ENCODE data around the gene SHF.
"Not testable (repeated sequence)": the region's sequence is repeated elsewhere in the genome, so short reads cannot be mapped to it uniquely, and the experiment has no call there.

Gene SHF

DNA sequence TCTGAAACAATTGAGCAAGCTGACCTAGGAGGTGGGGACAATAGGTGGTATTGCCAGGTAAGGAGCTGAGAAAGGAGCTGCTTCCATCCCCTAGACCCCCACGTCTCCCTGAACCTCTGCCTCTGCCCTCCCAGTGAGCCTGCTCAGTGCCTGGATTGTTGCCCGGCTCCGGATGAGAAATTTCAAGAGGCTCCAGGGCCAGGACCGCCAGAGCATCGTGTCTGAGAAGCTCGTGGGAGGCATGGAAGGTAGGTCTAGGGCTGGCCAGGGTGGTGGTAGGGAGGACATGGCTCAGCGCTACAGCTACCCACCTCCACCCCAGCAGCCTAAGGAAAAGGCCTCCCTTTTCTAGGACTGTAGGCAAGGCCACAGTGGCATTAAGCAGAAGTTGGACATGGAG is 44.7 kb downstream of the SHF start:
- no peak for DNase-seq

DNA sequence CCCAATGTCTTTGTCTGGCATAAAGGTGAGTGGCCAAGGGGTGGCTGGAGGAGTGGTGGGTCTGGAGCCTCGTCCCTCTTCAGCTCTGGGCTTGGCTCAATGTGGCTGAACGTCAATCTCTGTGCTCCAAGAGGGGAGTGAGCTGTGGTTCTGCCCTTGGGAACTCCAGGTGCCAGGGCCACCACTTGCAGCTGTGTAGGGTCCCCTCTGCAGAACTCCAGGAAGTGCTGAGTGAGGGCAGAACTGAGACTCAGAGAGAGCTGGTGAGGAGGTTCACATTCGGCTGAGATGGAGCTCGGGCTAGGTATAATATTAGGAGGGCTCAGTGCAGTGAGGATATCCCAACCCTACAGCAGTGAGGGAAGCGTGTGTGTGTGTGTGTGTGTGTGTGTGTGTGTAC is 46.4 kb downstream of the SHF start:
- DNase-seq = no peak

DNA sequence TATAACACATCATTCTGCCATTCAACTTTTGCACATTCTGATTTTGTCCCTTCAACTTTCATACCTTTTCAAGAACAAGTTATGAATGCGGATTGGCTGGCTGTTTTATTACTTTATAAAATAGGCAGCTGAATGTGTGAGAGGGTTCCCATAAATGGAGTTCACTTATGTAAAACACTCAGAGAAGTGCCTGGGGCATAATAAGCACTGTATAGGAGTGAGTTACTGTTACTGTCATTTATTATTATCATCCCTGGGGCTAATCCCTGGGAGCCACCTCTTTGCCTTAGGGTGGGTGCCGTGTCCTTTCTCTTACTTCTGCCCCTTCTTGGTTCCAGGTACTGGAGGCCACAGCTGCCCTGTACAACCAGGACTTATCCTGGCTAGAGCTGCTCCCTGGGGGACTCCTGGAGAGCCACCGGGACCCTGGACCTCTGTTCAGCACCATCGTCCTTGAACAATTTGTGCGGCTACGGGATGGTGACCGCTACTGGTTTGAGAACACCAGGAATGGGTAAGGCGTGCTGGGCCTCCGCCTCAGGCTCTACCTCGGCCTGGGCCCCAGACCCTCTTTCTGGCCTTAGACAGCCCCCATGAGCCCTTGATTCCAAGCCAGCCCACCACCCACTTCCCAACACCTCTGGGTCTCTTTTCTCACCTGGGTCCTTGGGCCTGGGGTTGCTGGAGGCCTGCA is 47.1 kb downstream of the SHF start:
- no peak for DNase-seq

DNA sequence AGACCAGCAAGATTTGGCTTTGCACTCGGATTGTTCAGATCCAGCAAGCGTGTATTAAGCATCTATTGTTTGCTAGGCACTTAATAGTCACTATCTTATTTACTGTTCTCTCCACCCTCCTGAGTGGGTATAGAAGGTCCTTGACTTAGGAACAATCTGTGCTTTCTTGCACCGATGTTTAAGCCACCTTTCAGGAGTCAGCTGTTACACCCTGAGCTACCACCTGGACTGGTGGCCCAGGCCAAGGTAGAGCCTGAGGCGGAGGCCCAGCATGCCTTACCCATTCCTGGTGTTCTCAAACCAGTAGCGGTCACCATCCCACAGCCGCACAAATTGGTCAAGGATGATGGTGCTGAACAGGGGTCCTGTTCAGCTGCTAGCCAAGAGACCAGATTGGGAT is 48.0 kb downstream of the SHF start:
- no peak for DNase-seq

DNA sequence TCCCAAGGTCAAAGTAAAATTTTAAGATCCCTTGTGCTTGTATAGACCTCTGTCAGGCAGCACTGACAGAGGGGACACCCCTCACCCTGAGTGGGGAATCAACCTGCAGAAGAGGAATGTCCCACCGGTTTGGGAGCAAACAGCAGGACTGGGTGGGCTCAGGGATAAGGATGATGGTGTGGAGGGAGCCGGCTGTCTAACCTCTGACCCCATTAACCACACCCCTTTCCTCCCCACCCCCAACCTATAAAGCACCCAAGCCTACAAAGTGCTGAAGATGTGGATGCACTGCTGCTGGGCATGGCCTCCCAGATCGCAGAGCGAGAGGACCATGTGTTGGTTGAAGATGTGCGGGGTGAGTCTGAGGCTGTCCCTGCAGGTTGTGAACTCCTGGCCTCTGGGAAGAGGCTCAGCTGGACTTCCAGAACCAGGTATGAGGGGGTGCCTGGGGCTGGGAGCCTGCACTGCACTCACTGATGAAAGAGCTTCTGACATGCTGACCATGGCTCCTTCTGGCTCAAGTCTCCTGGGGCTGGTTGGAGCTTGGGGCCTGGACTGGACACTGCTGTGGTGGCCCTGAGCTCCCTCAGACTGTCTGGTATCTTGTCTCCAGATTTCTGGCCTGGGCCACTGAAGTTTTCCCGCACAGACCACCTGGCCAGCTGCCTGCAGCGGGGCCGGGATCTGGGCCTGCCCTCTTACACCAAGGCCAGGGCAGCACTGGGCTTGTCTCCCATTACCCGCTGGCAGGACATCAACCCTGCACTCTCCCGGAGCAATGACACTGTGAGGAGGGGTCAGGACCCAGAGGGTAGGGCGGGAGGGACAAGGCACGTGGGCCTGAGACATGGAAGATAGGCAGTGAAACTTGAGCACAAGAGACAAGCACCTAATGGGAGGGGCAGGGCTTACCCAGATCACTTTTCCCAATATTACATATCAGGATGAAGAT is 48.7 kb downstream of the SHF start:
- DNase-seq = no peak

DNA sequence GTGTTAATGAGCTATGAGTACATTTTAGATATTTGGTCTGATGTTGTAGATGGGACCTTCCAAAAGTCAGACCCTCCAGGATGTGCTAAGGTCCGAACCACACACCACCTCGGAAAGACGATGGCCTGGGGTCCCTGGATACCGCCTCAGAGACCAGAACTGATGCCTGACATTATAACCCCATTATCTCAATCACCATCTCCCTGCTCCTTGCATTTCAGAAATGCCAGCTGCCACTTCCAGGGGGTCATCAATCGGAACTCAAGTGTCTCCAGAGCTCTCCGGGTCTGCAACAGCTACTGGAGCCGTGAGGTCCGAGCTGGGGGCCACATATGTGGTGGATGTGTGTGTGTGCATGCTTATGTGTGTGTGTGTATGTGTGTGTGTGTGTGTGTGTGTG is 50.1 kb downstream of the SHF start:
- DNase-seq = no peak

DNA sequence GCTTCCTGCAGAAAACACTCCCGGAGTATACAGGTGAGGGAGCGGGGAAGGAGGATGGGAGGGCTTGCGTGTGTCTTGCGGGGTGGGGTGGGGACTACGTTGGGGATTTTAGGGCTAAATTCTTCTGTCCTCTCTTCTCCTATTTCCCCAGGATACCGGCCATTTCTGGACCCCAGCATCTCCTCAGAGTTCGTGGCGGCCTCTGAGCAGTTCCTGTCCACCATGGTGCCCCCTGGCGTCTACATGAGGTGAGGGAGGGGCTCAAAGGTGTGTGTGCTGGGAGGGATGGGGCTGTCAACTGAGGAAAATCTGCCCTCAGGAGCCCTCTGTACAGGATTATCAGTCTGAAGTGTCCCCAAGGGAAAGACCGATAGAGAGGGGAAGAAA is 51.4 kb downstream of the SHF start:
- DNase-seq = no peak

DNA sequence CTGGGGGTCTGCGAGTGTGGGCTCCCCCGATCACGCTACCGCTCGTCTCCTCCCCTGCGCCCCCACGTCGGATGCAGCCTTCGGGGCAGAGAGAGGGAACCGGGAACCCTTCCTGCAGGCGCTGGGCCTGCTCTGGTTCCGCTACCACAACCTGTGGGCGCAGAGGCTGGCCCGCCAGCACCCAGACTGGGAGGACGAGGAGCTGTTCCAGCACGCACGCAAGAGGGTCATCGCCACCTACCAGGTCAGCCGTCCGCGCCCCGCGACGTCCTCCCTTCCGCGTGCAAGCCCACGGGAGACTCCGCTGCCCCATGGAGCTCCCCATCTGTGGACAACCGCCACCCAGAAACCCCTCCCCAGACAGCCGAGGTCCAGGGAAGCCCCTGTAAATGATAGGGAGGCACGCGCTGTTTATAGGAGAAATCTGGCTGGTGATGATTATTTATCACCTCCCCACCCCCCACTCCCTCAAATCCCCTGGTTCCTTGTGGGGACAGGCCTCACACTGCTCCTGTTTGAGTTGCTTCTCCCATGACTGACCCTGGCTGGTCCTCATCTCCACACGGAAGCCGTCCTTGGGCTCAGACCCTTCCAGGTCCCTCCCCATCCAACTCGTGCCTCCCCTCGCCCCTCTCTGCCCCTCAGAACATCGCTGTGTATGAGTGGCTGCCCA is 51.9 kb downstream of the SHF start:
- not testable (repeated sequence) for DNase-seq

DNA sequence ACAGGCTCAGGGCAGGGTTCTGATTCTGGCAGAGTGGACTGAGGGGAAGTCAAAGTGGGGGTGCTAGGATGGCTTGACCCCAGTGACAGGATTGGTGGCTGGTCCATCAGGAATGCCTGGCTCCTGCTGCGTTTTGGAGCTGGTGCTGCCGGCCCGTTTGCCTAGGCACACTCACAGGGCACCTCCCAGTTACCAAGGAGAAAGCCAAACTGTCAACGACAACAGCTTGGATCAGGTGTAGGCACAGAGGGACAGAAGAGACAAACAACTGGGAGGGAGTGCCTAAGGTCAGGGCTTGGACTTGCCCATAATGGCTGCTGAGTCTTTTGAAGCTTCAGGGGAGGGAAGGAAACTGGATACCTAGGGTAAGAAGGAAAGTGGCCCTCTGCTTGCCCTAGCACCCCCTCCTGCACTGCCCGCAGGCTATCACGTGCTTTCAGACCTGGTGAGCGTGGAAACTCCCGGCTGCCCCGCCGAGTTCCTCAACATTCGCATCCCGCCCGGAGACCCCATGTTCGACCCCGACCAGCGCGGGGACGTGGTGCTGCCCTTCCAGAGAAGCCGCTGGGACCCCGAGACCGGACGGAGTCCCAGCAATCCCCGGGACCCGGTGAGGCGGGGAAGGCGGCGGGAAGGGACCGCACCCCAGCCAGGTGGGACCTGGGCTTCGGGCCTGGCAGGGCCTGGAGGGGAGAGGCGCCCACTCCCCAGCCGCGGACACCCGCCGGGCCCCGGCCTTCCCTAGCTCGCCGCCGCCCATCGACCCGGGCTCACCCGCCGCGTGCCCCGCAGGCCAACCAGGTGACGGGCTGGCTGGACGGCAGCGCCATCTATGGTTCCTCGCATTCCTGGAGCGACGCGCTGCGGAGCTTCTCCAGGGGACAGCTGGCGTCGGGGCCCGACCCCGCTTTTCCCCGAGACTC is 52.8 kb downstream of the SHF start:
- no peak for DNase-seq

DNA sequence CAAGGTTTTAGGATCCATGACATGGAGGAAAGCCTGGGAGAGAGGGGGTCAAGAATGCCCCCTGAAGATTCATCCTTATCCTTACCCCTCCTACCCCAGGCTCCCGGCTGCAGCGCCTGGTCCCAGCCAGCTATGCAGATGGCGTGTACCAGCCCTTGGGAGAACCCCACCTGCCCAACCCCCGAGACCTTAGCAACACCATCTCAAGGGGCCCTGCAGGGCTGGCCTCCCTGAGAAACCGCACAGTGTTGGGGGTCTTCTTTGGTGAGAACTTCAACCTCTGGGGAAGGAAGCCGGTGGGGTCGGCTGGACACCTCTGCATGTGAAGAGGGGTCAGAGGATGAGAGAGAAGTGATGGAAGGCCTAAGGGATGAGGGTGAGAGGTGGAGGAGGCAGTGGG is 53.7 kb downstream of the SHF start:
- no peak for DNase-seq

DNA sequence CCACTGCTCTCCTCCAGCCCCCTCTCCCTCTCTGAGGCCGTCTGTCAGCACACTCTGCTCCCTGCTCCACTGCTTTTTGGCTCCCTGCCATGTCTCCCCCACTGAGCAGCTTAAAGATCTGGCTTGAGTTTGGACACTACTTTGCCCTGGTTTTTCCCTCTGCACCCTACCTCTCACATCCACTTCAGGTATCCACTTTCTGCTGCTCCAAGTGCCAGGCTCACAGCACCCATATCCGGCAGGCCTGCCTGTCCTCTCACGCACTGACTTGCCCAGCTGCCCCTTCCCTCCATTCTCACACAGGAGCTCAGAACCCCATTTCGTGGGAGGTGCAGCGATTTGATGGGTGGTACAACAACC is 54.2 kb downstream of the SHF start:
- DNase-seq = no peak

DNA sequence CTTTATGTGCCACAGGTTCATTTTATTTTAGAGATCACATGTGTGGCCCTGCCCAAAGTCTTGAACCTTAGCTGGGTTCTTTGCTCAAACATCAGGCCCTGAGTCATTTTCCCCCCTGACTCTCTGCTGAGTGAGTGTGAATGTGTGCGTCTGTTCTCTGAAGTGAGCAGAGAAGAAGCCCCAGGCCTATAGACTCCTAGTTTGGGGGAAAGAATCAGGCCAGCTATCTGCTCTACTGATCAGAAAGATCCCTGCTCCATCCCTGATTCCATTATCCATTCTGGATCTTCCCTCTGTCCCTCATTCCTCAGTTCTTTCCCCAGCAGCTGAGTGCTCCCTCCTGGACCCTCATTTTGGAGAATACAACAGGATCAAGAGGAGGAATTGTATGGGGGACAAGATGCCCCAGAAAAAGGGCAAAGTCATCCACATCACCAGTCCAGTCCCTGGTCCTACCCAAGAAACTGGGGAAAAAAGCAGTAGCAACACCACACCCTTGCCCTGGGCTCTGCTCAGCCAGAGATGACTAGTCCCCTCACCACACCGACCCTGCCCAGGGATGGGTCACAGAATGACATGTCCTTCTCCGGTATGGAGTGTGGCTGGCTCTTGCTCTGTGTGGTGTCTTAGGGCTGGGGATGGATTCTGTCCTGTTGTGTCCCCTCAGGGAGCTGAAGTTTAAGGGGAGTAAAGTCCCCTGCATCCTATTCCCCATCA is 54.8 kb downstream of the SHF start:
- DNase-seq = no peak

DNA sequence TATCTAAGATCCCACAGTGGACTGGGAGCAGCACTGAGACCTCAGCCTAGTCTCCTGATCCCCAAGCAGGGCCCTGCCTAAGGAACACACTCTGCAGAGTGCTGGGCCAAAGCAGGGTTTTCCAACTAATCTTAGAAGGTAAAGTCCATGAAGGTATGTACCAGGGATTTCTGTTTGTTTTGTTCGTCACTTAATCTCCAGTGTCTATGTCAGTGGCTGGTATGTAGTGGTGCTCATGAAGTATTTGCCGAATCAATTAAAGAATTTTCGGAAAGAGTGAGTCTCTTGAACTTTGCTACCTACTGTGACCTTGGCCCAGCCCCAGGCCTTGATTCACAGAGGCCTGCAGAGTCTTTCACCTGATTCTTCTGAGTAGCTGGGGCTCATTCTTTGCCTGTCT is 56.3 kb downstream of the SHF start:
- DNase-seq = no peak

DNA sequence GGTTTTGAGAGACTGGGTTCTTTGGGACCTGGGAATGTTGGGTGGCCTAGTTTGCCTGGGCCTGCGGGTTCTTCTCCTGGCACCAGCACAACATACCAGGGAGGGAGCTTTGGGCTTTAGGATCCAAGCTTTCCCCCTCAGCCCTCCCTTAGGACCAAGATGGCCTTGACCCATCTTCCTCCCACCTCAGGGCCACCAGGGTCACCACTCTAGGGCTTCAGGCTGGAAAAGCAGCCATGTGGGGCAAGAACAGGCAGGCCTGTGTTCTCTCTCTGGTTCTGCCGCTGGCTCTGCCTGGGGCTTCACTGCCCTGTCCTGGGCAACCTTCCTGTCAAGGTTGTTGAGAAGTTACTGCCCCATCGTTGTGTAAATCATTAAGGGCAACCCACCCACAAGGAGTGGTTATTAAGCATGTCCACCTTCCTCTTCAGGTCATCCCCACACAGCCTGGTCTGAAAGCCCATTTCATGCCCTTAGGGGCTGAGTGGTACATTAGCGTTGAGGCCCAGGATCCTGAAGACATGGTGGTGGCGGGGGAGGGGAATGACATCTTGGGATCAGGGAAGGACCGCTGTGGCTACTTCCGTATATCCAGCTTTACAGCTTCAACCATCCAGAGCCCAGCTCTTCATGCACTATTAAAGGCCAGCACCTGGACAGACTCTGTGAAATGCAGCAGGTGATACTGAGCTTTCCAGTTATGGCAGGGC is 57.3 kb downstream of the SHF start:
- DNase-seq = no peak

DNA sequence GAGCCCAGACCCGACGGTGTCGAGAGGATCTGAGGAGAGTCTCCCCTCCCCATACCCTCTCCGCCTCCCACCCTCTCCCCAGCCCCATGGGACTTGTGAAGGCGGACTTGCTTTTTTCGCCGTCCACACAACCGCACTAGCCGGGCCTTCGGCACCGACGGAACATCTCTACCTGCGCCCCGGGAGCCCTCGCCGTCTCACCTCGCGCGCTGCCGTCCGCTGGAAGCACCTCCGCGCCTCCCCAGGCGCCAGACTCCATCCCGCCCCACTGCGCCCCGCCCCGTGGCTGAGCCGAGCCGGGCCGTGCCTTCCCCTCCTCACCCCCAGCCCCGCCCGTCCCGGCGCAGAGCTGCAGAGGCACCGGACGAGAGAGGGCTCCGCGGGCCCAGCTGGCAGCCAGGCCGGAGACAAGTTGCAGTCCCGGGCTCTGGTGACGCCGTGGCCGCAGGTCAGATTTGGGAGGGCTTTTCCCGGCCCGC is 58.1 kb downstream of the SHF start, which contains the start of the genes DUOX1 and DUOXA1:
Gene DUOX1 (plus strand): TSS at position 344 of the 479 bp plus-strand sequence. CDS start 1,973 bp downstream, outside the sequence.
Gene DUOXA1 (minus strand): TSS at position 229 of the 479 bp plus-strand sequence. CDS start 6,865 bp downstream, outside the sequence.
- no peak for DNase-seq

DNA sequence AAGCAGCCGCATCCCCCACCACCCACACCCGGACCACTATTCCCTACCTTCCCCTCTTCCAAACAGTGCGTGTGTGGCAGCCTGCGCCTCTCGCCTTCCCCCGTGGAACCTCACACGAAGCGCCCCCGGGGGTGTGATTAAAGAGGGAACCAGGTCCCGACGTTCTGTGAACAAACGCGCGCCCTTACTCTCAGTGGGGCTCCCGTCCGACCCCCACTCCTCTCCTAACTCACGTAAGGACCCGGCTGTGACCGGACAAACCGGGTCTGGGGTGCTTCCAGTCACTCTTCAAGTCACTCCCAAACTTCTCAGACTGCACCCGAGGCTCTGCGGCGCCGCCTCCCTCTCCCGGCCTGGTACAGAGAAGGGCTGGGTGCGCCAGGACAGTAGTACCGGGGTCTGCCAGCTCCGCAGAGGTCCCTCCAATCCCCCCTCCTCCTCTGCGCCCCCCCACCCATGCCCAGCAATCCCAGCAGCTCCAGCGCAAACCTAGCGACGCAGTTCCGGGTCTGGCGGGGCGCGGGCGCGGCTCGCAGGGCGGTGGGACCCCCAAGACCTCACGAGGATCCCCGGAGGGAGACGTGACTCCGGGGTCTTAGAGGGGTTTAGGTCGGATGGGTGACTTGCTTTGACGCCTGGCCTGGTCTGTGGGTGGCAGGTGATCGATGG is 58.7 kb downstream of the SHF start:
- no peak for DNase-seq

DNA sequence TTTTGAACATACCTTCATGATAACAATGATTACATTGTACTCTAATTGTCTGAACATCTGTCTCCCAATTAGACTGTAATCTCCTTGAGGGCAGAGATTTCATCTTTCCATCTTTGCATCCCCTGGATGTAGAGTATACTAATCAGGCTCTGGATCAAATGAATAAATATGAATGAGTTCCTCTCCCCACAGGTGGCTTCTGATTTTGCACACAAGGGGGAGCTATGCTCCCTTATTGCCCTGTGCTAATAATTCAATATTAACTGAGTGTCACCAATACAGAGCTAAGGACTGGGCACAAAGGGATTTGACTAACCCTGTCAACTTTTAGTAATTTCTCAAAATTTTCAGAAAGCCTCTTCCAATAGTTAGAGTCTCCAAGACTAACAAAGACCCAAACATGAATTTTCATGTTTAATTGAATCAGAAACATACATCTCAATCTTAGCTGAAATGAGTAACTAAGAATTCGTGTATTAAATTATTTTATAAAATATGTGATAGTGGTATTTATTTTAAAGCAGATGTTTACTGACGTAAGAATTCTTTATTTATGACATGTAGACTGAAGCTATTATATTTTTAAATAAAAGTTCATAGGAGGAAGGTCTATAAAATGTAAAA is 61.1 kb downstream of the SHF start:
- DNase-seq = no peak

DNA sequence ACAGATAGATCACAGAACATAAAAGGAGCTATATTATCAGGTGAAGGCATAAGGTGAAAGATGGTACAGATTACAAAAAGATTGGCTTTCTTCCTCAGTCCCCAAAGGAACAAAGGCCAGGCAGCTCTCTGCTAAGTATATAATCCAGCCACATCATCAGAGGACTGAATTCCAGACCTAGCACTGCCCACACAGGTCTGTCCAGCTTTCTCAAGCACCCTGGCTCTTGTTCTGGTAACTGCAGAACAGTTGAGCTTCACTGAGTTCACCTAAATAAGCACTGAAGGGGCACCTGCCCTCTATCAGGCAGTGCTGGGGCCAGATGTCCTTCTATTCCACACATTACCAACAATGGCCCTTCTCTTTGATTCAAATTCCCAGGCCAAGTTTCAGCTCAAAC is 64.4 kb downstream of the SHF start:
- DNase-seq = no peak

DNA sequence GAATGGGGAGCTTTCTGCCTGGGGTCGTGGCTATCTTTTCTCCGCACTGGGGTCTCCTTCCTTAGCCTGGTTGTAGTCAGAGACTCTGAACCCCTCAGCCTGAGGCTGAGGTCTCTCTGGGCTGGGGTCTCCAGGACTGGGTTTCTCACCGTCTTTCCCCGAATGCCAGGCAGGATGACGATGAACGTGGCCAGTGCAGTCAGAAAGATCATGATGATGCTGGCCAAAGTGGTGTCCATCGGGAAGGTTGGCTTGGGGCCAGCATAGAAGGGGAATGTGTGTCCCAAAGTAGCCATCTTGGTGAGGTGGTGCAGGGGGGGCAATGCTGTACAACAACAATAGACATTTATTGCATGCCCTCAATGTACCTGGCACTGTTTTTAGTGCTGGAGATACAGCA is 65.0 kb downstream of the SHF start:
- DNase-seq = no peak

All from NCI-H187 (cell line).